Measurements from ENCODE around the gene TRIM67. TPM values are rescaled to one million over a fixed set of nuclear protein-coding genes. Genes with fewer than 3 reads are reported as not detected.

TRIM67 gene
- total and polyA plus RNA-seq, 9 of the 15 experiments (the other 6 are each of a cell fraction or from before 2014, with no cell fraction given), result 0.04 to 0.60 (median 0.31) TPM

DNA sequence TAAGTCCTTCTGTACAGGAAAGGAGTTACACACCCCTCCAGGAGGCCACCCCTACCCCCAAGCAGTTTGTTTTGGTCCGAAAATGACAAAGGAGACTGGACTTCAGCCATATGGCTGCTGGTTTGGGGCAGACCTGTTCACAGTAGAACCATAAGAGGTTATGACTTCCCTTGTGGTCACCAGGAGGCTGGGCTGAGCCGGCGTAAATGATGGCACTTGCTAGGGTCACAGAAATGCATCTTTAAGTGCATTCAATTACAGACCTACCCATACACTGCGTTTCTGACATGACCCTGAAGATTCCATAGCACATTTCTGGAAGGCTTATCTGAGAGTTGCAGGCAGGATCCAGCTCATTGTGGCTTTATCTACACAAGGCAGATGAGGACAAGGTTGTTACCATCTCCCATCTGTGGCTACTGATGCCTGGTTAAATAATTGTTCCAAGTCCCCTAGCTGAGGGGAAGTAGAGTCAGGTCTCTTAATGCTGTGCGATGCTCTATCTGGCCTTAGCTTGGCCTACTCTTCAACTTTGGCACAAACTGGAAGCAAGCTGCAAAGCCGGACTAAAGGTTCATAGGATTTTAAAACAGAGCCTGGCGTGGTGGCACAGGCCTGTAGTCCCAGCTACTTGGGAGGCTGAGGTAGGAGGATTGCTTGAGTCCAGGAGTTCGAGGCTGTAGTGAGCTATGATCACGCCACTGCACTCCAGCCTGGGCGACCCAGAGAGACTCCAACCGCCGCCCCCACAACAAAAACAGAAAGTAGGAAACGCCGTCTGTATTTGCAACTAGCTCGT lies 1.7 kb upstream of the TRIM67 start (continued):
- TF ChIP-seq GMEB1 (CRISPR knock-in tag; IDR thresholded peaks at IDR 0.05) (no peak), HNRNPL (IDR thresholded peaks at IDR 0.05; ENCODE audit: low read depth, low read length) (no peak), RBFOX2 (IDR thresholded peaks at IDR 0.05; ENCODE audit: low read depth, low read length) (no peak), NR1H2 (CRISPR knock-in tag; IDR thresholded peaks at IDR 0.05) (no peak), SMARCE1 (IDR thresholded peaks at IDR 0.05) (peak; percentile 100), ZNF408 (CRISPR knock-in tag; IDR thresholded peaks at IDR 0.05; ENCODE audit: low read depth) (no peak), SMARCB1 (IDR thresholded peaks at IDR 0.05; ENCODE audit: insufficient read length, low read depth) (no peak), L3MBTL2 (IDR thresholded peaks at IDR 0.05) (peak; percentile 62; the same call in 1 of the 2 replicates), CSDE1 (IDR thresholded peaks at IDR 0.05) (no peak; a peak in 1 of 4 replicates), ZNF407 (IDR thresholded peaks at IDR 0.05; ENCODE audit: low read depth) (no peak), ZNF121 (CRISPR knock-in tag; conservative IDR thresholded peaks at IDR 0.05) (no peak), ADNP (tag; IDR thresholded peaks at IDR 0.05) (peak; percentile 85), MCM7 (IDR thresholded peaks at IDR 0.05) (no peak), PRPF4 (IDR thresholded peaks at IDR 0.05; ENCODE audit: insufficient read depth, low read depth, low read length, poor library complexity, severe bottlenecking) (no peak), ELF1 (tag; IDR thresholded peaks at IDR 0.05) (0 out of 2 replicates have a peak, but pooled peaks have one; percentile 44)
- TF ChIP-seq, protein P1, sequence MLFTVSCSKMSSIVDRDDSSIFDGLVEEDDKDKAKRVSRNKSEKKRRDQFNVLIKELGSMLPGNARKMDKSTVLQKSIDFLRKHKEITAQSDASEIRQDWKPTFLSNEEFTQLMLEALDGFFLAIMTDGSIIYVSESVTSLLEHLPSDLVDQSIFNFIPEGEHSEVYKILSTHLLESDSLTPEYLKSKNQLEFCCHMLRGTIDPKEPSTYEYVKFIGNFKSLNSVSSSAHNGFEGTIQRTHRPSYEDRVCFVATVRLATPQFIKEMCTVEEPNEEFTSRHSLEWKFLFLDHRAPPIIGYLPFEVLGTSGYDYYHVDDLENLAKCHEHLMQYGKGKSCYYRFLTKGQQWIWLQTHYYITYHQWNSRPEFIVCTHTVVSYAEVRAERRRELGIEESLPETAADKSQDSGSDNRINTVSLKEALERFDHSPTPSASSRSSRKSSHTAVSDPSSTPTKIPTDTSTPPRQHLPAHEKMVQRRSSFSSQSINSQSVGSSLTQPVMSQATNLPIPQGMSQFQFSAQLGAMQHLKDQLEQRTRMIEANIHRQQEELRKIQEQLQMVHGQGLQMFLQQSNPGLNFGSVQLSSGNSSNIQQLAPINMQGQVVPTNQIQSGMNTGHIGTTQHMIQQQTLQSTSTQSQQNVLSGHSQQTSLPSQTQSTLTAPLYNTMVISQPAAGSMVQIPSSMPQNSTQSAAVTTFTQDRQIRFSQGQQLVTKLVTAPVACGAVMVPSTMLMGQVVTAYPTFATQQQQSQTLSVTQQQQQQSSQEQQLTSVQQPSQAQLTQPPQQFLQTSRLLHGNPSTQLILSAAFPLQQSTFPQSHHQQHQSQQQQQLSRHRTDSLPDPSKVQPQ (CRISPR knock-in tag; IDR thresholded peaks at IDR 0.05; ENCODE audit: borderline replicate concordance), result peak; percentile 55; the same call in 1 of the 2 replicates

All from K562 (cell line).